PC-3 (cell line): Measurements from ENCODE around the gene SLITRK5.

ENCODE experiments used
- EZH2 ChIP-seq: fragments of 300-600 bp; sonication (generic); IDR thresholded peaks from one replicate; pipeline ENCODE4 v1.6.1; 2017; ENCODE audit warnings: antibody characterized with exemption, mild to moderate bottlenecking, low read length; ENCODE audit not compliant: unreplicated experiment
- EZH2phosphoT487 ChIP-seq: fragments of 300-600 bp; sonication (generic); IDR thresholded peaks from 2 replicates; pipeline ENCODE4 v1.6.1; 2018; ENCODE audit warnings: mild to moderate bottlenecking, antibody characterized with exemption, low read length, borderline replicate concordance
- TF ChIP-seq, protein P1 (sequence below): fragments of 300-600 bp; sonication (generic); conservative IDR thresholded peaks from 2 replicates; pipeline ENCODE4 v1.5.1; 2017; ENCODE audit warnings: antibody characterized with exemption, low read depth, mild to moderate bottlenecking, low read length

DNA sequence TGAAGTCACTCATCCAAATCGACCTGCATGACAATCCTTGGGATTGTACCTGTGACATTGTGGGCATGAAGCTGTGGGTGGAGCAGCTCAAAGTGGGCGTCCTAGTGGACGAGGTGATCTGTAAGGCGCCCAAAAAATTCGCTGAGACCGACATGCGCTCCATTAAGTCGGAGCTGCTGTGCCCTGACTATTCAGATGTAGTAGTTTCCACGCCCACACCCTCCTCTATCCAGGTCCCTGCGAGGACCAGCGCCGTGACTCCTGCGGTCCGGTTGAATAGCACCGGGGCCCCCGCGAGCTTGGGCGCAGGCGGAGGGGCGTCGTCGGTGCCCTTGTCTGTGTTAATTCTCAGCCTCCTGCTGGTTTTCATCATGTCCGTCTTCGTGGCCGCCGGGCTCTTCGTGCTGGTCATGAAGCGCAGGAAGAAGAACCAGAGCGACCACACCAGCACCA, 5.9 kb downstream of the SLITRK5 start:
- TF ChIP-seq, protein P1, sequence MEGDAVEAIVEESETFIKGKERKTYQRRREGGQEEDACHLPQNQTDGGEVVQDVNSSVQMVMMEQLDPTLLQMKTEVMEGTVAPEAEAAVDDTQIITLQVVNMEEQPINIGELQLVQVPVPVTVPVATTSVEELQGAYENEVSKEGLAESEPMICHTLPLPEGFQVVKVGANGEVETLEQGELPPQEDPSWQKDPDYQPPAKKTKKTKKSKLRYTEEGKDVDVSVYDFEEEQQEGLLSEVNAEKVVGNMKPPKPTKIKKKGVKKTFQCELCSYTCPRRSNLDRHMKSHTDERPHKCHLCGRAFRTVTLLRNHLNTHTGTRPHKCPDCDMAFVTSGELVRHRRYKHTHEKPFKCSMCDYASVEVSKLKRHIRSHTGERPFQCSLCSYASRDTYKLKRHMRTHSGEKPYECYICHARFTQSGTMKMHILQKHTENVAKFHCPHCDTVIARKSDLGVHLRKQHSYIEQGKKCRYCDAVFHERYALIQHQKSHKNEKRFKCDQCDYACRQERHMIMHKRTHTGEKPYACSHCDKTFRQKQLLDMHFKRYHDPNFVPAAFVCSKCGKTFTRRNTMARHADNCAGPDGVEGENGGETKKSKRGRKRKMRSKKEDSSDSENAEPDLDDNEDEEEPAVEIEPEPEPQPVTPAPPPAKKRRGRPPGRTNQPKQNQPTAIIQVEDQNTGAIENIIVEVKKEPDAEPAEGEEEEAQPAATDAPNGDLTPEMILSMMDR, result no peak
- TF ChIP-seq EZH2 (no peak), EZH2phosphoT487 (no peak)
